Cardiac muscle cell (in vitro differentiated cells and primary cell): ENCODE measurements around the gene ZNF740. TPM values are rescaled to one million over a fixed set of nuclear protein-coding genes. Genes with fewer than 3 reads are reported as not detected.

Experiments used
- DNase-seq, 2 donors: peaks; one replicate each; pipeline versions ENCODE4 v3.0.0 to v3.0.0-alpha.2; 2010 to 2017; ENCODE audit warnings: low read depth in 1 of 2, low spot score in 1 of 2
- H3K27ac ChIP-seq: fragments of 200-600 bp; sonication (generic); 2 replicates; pipeline ENCODE4 v1.5.1; 2016
- H3K27me3 ChIP-seq: fragments of 200-600 bp; sonication (generic); 2 replicates; pipeline ENCODE4 v1.6.0; 2016; ENCODE audit warnings: control low read depth
- H3K36me3 ChIP-seq: fragments of 200-600 bp; sonication (generic); 2 replicates; pipeline ENCODE4 v1.5.1; 2016; ENCODE audit warnings: control low read depth
- H3K4me1 ChIP-seq: fragments of 200-600 bp; sonication (generic); 2 replicates; pipeline ENCODE4 v1.8.1; 2017; ENCODE audit warnings: low read depth, mild to moderate bottlenecking, mixed run types
- H3K4me3 ChIP-seq: fragments of 200-600 bp; sonication (generic); 2 replicates; pipeline ENCODE4 v1.5.1; 2016; ENCODE audit warnings: mild to moderate bottlenecking
- H3K9me3 ChIP-seq: fragments of 200-600 bp; sonication (generic); 2 replicates; pipeline ENCODE4 v1.5.1; 2017; ENCODE audit warnings: low read depth, mild to moderate bottlenecking, control low read depth
- polyA plus RNA-seq: library from polyadenylated mRNA; unstranded; fragments of >200 nt; fragmentation: Nextera tagmentation; extraction: Ambion mirVana; gene quantifications from 2 replicates; pipeline ENCODE4 v1.2.1, GENCODE V29; 2016
- total RNA-seq: library from RNA; depleted of rRNA; stranded (reverse); fragments of >200 nt; gene quantifications from 2 replicates; pipeline ENCODE4 v1.2.3, GENCODE V29; 2016
- TF ChIP-seq, protein P1 (sequence below): IDR thresholded peaks from 2 replicates; pipeline ENCODE4 v1.5.1; 2012; ENCODE audit warnings: low read depth, mild to moderate bottlenecking, low read length

The ZNF740 gene
- total and polyA plus RNA-seq, 2 experiments from 2014 or later = 4.4 to 20.5 TPM

DNA sequence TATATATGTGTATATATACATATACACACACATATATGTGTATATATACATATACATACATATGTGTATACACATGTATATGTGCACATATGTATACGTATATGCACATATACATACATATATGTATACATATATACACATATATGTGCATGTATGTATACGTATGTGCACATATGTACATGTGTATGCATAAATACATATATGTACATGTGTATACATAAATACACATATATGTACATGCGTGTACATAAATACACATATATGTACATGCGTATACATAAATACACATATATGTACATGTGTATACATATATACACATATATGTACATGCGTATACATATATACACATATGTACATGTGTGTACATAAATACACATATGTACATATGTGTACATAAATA lies 33.3 kb upstream of the ZNF740 start:
- TF ChIP-seq, protein P1, sequence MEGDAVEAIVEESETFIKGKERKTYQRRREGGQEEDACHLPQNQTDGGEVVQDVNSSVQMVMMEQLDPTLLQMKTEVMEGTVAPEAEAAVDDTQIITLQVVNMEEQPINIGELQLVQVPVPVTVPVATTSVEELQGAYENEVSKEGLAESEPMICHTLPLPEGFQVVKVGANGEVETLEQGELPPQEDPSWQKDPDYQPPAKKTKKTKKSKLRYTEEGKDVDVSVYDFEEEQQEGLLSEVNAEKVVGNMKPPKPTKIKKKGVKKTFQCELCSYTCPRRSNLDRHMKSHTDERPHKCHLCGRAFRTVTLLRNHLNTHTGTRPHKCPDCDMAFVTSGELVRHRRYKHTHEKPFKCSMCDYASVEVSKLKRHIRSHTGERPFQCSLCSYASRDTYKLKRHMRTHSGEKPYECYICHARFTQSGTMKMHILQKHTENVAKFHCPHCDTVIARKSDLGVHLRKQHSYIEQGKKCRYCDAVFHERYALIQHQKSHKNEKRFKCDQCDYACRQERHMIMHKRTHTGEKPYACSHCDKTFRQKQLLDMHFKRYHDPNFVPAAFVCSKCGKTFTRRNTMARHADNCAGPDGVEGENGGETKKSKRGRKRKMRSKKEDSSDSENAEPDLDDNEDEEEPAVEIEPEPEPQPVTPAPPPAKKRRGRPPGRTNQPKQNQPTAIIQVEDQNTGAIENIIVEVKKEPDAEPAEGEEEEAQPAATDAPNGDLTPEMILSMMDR = no peak
- Histone ChIP-seq H3K36me3 (no peaks in the 10 kb centered on the region), H3K27me3 (no peaks in the 10 kb centered on the region), H3K9me3 (no peaks in the 10 kb centered on the region), H3K27ac (no peak overlapping the region), H3K4me1 (no peaks in the 10 kb centered on the region), H3K4me3 (no peak overlapping the region)
- DNase-seq = no peak

DNA sequence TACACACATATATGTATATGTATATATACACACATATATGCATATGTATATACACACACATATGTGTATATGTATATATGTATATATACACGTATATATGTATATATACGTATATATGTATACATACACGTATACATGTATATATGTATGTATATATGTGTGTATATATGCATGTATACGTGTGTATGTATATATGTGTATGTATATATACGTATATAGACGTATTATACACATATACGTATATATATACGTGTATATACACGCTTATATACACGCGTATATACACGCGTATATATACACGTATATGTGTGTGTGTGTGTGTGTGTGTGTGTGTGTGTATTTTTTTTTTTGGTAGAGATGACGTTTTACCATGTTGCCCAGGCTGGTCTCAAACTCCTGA lies 32.9 kb upstream of the ZNF740 start:
- H3K27me3 ChIP-seq = no peaks in the 10 kb centered on the region
- no peaks in the 10 kb centered on the region for H3K36me3 ChIP-seq
- H3K27ac ChIP-seq = no peak overlapping the region
- no peak for DNase-seq
- no peaks in the 10 kb centered on the region for H3K9me3 ChIP-seq
- H3K4me3 ChIP-seq = no peak overlapping the region
- no peaks in the 10 kb centered on the region for H3K4me1 ChIP-seq
- TF ChIP-seq, protein P1 = no peak

DNA sequence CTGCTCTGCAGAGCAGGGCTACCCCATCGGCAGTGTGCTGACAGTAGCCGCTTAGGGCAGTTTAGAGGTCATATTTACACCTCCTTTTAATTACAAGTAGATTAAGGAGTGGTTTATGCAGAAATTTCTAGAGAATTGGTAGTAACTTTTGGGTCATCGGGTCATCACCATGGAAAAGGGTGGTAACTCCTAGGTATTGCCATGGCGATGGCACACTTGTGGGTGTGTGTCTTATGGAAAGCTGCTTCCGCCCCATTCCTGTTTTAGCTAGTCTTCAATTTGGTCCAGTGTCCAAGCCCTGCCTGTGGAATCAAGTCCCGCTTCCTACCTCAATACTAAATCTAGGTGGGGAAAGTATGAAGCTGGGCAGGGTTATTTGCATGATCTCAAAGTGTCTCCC lies 29.5 kb upstream of the ZNF740 start:
- no peaks in the 10 kb centered on the region for H3K27me3 ChIP-seq
- no peak for DNase-seq

DNA sequence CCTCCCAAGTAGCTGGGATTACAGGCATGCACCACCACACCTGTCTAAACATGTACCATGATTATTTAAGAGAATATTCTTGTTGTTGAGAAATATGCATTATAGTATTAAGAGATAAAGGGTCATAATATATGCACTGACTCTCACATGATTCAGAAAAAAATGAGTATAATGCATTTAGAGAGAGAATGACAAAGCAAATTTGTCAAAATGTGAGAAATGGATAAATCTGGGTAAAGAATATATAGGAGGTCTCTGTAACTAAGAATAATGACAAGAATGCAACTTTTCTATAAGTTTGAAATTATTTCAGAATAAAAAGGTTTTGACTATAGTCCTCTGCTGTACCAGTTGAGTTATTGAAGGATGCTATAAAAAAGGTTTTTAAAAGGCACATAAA lies 28.1 kb upstream of the ZNF740 start:
- TF ChIP-seq, protein P1 = no peak
- H3K4me1 ChIP-seq = no peaks in the 10 kb centered on the region

More for the DNA sequence above, 29.5 kb upstream of the ZNF740 start:
- TF ChIP-seq, protein P1 = no peak
- Histone ChIP-seq H3K36me3 (no peaks in the 10 kb centered on the region), H3K9me3 (no peaks in the 10 kb centered on the region), H3K27ac (no peak overlapping the region), H3K4me1 (no peaks in the 10 kb centered on the region), H3K4me3 (no peak overlapping the region)

DNA sequence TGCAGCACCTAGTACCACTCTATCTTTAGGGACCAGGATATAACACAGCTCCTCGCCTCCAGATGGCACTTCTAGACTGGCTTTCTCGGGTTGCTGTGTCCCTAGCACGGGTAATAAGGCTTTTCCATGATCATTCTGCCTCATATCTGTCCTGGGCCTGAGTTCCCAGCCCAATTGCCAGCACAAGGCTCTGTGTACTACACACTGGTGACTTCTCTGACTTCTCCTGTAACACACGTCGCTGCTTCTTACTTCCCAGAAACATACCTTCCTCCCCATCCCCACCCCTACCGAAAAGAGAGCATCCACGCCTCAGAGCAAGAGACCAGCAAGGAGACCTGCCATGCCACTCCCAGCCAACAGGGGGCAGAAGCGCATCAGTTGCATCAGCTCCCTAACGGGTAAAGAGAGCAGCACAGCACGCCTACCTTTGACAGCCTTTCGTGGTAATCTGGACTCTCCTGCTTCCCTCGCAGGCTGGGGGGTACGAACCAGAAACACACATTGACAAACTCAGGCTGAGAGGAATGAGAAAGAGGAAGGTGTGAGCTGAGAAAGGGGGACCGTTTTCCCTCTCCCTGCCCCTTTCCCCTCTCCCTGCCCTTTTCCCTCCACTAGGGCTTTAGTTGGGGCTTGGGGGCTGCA lies 21.2 kb upstream of the ZNF740 start:
- no peak overlapping the region for H3K4me3 ChIP-seq

More for the DNA sequence above, 28.1 kb upstream of the ZNF740 start:
- Histone ChIP-seq H3K36me3 (no peaks in the 10 kb centered on the region), H3K27me3 (no peaks in the 10 kb centered on the region), H3K4me3 (no peak overlapping the region), H3K27ac (no peak overlapping the region), H3K9me3 (no peaks in the 10 kb centered on the region)
- DNase-seq = no peak

More for the DNA sequence above, 21.2 kb upstream of the ZNF740 start:
- H3K36me3 ChIP-seq = no peaks in the 10 kb centered on the region
- DNase-seq = peak; percentile 80 to 86
- H3K9me3 ChIP-seq = no peaks in the 10 kb centered on the region
- H3K4me1 ChIP-seq = no peaks in the 10 kb centered on the region
- H3K27ac ChIP-seq = peak overlapping the region; percentile 60
- no peaks in the 10 kb centered on the region for H3K27me3 ChIP-seq
- TF ChIP-seq, protein P1 = peak; percentile 100
